HG03575 (cell line): ENCODE data around the gene SMARCA2.

Source experiments
- ATAC-seq: cut with Tn5 transposase; IDR thresholded peaks from one replicate; pipeline ENCODE4 v1.9.1; 2021; ENCODE audit not compliant: unreplicated experiment, insufficient number of reproducible peaks, low FRiP score; ENCODE audit errors: extremely low read depth

Gene SMARCA2

GRCh38 chr9:2013743-2014475 is 1.2 kb upstream of the SMARCA2 start:
- ATAC-seq, result no peak

- no peak for ATAC-seq
Measured at GRCh38 chr9:2015581-2016407, 647 bp downstream of the SMARCA2 start.

GRCh38 chr9:2016408-2017330 is 1.5 kb downstream of the SMARCA2 start:
- no peak for ATAC-seq

GRCh38 chr9:2017331-2018161 is 2.4 kb downstream of the SMARCA2 start:
- no peak for ATAC-seq

- ATAC-seq, result no peak
Measured at GRCh38 chr9:2018162-2018643, 3.1 kb downstream of the SMARCA2 start.

GRCh38 chr9:2018764-2019558 is 3.8 kb downstream of the SMARCA2 start:
- no peak for ATAC-seq

- no peak for ATAC-seq
Measured at GRCh38 chr9:2019723-2020122, 4.6 kb downstream of the SMARCA2 start.

- ATAC-seq, result no peak
Measured at GRCh38 chr9:2021731-2022130, 6.6 kb downstream of the SMARCA2 start.

GRCh38 chr9:2022560-2022959 is 7.4 kb downstream of the SMARCA2 start:
- ATAC-seq, result no peak

- no peak for ATAC-seq
Measured at GRCh38 chr9:2023042-2023441, 7.9 kb downstream of the SMARCA2 start.

- no peak for ATAC-seq
Measured at GRCh38 chr9:2023532-2023931, 8.4 kb downstream of the SMARCA2 start.

GRCh38 chr9:2024888-2025782 is 10.0 kb downstream of the SMARCA2 start:
- no peak for ATAC-seq

GRCh38 chr9:2026220-2026997 is 11.3 kb downstream of the SMARCA2 start:
- no peak for ATAC-seq

- ATAC-seq, result no peak
Measured at GRCh38 chr9:2027543-2028160, 12.5 kb downstream of the SMARCA2 start.

- no peak for ATAC-seq
Measured at GRCh38 chr9:2028888-2029287, 13.7 kb downstream of the SMARCA2 start.
